ENCODE results near the gene PDCD7.
A peak's percentile ranks its signal among the peaks of the same experiment; 100 is the strongest.
"Not testable (repeated sequence)": the region's sequence is repeated elsewhere in the genome, so short reads cannot be mapped to it uniquely, and the experiment has no call there.

Gene PDCD7

DNA sequence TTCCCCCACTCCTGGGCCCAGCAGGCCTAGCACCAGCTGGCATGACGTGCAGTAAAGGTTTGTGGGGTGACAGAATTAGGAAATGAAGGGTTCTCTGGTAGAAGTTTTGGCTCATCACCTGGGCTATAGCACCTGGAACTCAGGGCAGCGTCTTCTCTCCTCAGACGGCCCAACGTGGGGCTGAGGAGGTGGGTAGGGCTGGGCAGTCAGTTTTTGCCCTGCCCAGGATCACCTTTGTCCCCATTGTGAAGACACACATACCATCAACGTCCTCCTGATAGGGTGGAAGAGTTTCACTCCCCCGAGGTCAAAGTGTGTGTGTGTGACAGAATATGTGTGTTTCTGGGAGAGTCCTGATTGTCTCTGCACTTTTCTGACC, 45.0 kb downstream of the PDCD7 start:
- no peak for DNase-seq

DNA sequence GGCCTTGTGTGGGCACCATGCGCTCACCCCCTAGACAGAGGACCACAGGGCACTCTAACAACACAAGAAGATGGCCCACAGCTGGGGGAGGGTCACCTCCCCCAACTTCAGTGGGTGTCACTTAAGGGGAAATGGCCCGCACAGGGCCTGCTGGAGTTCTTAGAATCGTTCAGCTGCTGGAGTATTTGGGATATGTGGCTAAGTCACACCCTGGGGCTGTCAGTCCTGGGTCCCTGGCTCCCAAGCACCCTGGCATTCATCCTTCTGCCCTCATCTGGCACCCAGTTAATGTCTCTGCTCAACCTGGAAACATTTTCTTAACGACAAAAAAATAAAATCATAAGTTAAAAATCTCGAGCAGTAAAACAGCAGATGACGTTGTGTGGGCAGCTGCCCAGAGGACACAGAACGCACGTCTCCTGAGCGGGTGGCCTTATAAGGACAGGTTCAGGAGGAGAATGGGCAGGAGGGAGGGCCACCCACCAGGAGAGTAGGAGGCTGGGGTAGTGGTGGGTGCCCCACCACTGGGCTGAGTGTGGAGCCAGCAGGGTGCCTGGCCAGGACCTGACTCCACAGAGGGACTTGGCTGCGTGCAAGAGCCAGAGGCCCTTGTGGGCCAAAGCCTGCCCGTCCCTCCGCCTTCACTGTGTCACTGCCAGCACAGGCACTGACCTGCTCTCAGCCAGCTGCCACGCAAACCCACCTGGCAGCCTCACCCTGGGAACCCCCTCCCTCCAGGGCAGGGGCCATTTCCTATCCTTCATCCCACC, 45.5 kb downstream of the PDCD7 start:
- no peak for DNase-seq

DNA sequence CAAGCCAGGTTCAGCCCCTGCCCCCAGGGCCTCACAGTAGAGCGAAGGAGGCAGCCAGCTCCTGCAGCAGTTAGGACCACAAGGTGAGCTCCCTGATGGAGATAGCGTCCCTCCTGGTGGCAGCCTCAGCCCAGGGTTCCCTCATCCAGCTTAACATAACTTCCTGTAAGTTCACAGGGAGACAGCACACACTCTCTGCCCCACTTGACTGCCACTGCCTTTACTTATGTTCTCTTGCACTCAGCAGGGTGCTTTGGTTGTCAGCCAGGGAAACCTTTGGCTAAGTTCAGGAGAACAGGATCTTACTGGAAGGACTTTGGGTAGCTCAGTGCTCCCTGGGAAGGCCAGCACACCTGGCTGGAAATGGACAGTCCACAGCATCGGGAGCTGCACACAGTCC, 46.2 kb downstream of the PDCD7 start:
- DNase-seq: no peak

DNA sequence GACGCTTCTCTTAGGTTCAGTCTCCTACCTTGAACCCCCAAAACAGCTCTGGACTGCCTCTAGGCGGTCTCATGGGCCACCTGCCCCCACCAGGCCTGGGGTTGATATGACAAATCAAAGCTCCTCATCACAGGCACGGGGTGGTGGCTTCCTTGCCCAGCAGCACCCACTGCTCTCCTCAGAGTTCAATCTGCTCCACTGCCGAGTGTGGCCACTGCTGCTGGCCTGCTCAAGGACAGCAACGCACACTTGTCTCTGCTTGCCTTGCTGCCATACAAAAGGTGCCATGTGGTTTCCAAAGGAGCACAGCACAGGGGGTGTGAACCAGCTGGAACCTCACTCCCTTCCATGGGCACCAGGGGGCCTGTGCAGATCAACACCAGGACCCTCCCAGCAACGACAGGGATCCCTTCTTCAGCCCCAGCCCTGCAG, 46.9 kb downstream of the PDCD7 start:
- no peak for DNase-seq

DNA sequence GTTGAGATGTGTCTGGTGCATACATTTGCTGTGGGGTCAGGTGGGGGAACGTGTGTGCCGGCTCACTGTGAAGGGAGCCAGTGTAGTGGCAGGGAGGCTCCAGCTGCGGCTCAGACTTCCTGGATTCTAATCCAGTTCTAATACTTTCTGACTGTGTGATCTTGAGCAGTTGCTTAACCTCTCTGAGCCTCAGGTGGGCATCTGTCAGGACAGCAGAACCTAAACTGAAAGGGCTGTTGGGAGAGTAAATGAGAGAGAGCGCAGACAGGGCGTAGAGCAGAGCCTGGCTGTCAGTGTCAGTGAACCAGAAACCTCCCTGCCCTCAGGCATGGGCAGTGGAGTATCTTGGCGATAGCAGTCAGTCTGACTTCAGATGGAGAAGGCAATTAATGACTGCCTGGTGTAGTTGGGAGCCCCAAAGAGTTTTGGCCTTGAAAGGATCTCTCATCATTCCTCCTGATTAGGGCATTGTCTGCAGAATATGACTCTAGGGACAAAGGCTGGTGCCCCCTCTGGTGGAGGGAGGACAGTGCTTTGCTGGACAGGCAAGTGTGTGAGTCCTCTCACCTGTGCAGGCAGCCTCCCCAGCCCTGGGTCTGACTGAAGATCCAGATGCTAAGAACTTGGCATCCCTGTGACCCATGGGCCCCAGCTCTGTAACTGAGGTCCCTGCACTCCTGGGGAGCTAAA, 47.5 kb downstream of the PDCD7 start:
- DNase-seq: no peak

DNA sequence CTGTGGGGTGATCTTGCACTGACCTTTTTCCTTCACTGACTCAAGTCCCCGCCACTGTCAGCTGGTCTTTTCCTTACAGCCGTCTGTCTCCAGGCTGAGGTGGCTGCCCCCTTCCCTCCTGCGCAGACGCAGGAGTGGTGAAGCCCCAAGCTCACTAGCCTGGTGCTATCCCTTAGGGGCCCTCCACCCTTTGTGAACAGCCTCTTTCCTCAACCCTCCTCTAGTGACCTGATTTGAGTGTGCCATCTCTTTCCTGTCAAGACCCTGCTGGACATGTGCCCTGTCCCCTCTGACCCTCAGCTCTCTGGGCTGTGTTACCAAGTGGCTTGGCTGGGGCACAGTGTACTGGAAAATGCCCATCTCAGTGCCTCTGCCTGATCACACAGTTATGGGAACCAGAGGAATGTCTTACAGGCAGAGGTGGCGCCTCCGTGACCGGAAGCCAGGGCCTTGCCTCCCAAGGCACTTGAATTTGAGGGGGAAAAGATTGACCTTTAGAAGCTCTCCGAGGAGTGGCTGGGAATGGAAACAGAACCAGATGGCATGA, 48.3 kb downstream of the PDCD7 start:
- no peak for DNase-seq

DNA sequence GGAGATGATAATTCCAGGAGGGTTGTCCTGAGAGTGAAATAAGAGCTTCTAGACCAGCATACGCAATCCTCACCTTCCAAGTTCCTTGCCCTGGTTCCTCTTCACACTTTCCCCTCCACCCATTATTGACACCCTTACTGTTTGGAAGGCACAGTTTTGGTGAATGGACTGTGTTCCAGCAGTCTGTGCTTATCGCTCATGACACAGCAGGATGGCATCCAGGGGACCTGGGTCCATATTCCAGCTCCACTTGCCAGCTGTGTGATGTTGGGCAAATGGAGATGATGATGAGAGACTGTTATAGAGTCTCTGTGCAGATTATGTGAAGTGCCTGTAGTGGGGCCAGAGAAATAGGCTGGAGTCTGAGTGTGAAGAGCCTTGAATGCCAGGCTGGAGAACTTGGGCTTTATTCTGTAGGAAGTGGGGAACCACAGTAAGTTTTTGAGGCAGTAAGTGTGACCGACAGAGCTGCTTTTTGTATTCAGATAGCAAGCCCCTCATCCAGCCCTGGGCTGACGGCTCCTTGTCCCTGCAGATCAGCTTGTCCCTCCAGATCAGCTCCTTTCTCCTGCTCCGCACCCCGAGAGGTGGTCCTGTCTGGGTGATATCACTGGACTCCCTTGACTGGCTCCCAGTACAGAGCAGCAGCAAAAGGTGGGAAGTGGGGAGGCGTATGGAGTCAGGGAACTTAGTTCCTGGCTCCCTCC, 49.0 kb downstream of the PDCD7 start:
- no peak for DNase-seq

DNA sequence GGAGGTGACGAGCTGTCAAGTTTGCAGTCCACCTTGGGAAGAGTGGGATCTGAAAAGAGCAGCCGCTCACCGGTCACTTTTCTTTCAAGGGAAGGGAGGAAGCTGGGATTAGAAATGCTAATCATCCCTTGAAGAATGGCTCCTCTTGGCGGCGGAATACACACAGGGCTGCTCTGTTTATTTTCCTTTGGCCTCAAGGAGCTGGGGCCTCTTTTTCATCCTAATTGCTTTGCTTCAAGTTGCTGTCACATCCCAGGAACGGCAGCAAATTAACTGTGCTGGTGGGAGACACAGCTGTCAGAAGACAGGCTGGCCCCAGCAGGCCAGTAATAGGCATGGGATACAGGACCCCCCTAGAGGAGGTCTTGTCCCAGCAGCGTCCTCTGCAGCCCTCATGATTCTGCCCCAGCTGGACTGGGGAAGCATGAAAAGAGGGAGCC, 50.3 kb downstream of the PDCD7 start:
- DNase-seq: no peak

DNA sequence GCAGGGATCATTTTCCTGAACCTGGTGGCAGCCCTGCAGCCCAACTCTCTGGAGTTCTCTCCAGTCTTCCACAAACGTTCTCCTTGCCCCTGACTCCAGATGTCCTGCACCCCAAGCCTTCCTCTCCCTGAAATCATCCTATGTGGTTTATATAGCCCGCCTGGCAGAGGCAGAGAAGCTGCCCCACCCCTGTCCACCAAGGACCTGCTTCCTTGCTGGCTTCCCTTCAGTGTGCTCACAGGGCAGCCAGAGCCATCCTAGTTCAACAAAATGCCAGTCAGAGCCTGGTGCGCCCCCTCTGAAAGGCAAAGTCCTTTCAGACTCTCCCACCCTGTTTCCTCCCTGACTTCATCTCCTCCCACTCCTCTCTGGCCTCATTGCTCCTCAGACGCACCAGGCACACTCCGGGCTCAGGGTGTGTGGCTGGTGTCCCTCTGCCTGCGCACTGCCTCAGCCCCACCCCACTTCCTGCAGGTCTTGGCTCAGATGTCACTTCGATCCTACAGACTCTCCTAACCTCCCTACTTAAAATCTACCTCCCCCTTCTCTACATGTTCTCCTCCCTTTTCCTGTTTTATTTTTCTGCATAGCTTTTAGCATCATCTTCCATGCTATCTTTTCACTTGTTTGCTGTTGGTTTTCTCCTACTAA, 51.2 kb downstream of the PDCD7 start:
- DNase-seq: no peak

DNA sequence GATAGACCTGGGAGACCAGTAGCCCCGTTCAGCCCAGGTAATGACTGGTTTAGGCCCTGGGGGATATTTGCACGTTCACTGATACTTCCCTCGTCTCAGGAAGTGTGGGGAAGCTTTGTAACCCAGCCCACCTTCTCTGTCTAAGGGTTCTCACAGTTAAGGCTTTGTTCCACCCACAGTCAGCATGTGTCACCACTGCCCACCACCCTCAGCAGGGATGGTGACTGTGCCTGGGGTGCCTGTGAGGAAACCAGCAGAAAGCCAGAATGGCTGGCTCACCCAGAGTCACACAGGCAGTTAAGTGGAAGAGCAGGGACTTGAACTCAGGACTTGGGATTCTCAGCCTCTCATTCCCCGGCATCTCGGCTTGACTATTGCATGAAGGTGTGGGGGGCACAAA, 51.9 kb downstream of the PDCD7 start:
- DNase-seq: no peak

DNA sequence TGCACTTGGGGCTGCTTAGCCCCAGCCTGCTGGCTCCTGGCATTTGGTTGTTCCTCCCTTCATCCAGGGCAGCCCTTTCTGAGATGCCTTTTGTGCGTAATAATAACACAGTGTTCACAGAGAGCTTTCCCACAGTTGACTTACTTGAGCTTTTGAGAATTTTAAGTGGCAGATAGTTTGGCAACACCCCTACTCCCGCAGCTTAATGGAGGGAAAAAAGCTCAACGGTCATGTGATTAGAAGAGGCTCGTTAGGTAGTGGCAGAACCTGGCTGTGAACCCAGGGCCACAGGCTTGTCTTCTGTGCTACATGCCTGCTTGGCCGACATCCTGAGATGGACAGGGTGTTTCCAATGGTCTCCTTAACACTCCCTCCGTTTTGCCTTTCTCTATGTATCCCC, 52.3 kb downstream of the PDCD7 start:
- DNase-seq: no peak

DNA sequence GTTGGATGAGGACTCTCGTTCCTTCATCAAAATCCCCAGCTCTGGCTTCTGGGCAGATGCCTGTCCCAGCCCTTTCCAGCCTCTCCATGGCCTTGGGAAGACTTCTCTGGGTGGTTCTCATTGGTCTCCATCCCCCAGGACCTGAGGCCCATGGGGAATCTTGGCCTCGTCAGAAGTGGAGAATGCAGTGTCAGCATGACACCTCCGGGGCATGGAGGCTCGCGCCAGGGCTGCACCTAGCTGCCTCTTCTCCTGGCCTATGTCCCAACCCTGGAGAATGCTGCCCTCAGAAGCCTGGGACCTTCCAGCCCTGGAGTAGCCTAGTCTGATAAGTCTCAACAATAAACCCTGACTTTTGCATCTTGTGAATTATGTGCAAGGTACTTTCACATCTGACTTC, 54.0 kb downstream of the PDCD7 start:
- no peak for DNase-seq

DNA sequence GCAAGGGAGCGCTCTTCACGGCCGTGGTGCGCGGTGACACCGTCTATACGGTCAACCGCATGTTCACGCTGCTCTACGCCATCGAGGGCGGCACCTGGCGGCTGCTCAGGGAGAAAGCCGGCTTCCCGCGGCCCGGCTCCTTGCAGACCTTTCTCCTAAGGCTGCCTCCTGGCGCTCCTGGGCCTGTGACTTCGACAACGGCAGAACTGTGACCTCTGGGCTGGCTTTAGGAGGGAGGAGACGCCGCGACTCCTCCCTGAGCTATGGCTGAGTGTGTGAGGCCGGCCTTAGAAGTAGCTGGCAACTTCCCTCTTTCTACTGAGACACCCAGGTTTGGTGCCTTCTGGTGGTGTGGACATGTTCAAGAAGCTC, 55.6 kb downstream of the PDCD7 start:
- peak; percentile 26 for DNase-seq

DNA sequence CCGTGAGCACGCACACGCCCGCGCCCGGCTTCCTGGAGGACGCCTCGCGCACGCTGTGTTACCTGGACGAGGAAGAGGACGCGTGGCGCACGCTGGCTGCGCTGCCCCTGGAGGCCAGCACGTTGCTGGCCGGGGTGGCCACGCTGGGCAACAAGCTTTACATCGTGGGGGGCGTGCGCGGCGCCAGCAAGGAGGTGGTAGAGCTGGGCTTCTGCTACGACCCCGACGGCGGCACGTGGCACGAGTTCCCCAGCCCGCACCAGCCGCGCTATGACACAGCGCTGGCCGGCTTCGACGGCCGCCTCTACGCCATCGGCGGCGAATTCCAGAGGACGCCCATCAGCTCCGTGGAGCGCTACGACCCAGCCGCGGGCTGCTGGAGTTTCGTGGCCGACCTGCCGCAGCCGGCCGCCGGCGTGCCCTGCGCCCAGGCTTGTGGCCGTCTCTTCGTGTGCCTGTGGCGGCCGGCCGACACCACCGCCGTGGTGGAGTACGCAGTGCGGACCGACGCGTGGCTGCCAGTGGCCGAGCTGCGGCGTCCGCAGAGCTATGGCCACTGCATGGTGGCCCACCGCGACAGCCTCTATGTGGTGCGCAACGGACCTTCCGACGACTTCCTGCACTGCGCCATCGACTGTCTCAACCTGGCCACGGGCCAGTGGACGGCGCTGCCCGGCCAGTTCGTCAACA, 56.2 kb downstream of the PDCD7 start:
- DNase-seq: no peak

DNA sequence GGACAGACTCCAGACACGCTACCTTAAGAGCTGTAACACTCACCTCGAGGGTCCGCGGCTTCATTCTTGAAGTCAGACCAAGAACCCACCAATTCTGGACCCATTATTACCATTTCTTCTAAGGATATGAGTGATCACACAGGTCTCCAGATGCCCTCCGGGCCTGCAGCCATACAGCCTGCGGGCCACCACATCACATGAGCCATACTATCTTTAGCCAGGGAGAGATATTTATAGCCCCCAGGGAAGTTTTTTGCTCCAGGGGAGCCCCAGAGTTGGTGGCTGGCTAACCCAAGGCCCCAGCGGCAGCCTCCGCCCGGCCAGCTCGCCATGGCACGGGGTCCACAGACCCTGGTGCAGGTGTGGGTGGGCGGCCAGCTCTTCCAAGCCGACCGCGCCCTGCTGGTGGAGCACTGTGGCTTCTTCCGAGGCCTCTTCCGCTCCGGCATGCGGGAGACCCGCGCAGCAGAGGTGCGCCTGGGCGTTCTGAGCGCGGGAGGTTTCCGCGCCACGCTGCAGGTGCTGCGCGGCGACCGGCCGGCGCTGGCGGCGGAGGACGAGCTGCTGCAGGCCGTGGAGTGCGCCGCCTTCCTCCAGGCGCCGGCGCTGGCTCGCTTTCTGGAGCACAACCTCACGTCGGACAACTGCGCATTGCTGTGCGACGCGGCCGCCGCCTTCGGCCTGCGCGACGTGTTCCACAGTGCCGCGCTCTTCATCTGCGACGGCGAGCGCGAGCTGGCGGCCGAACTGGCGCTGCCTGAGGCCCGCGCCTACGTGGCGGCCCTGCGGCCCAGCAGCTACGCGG, 56.9 kb downstream of the PDCD7 start, which contains the start of gene KBTBD13:
TSS of gene KBTBD13 (plus strand) at position 261 of the 805 bp plus-strand sequence. CDS start at position 331, 70 bp downstream.
- no peak for DNase-seq

DNA sequence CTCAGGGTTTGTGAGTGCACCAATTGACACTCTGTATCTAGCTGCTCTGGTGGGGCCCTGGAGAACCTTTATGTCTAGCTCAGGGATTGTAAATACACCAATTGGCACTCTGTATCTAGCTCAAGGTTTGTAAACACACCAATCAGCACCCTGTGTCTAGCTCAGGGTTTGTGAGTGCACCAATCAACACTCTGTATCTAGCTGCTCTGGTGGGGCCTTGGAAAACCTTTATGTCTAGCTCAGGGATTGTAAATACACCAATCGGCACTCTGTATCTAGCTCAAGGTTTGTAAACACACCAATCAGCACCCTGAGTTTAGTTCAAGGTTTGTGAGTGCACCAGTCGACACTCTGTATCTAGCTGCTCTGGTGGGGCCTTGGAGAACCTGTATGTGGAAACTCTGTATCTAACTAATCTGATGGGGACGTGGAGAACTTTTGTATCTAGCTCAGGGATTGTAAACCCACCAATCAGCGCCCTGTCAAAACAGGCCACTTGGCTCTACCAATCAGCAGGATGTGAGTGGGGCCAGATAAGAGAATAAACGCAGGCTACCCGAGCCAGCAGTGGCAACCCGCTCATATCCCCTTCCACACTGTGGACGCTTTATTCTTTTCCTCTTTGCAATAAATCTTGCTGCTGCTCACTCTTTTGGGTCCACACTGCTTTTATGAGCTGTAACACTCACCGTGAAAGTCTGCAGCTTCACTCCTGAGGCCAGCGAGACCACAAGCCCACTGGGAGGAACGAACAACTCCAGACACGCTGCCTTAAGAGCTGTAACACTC, 57.8 kb downstream of the PDCD7 start:
- not testable (repeated sequence) for DNase-seq

DNA sequence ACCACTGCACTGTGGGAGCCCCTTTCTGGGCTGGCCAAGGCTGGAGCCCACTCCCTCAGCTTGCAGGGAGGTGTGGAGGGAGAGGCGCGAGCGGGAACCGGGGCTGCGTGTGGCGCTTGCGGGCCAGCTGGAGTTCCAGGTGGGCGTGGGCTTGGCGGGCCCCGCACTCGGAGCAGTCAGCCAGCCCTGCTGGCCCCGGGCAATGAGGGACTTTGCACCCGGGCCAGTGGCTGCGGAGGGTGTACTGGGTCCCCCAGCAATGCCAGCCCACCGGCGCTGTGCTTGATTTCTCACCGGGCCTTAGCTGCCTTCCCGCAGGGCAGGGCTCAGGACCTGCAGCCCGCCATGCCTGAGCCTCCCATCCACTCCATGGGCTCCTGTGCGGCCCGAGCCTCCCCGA, 58.7 kb downstream of the PDCD7 start:
- DNase-seq: not testable (repeated sequence)

DNA sequence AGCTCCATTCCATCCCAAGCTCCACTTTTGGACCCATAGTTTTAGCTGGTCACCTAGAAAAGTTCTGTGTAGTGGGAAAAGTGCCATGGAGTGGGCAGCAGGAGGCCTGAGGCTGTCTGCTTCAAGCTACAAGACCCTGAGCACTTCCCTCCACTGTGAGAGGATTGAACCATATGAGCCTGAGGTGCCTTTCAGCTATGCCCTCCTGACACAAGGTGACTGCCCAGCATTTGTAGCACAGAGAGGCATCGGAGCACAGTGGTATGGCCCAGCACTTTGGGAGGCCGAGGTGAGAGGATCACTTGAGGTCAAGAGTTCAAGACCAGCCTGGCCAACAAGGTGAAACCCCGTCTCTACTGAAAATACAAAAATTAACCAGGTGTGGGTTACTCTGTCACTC, 61.0 kb downstream of the PDCD7 start:
- DNase-seq: no peak

DNA sequence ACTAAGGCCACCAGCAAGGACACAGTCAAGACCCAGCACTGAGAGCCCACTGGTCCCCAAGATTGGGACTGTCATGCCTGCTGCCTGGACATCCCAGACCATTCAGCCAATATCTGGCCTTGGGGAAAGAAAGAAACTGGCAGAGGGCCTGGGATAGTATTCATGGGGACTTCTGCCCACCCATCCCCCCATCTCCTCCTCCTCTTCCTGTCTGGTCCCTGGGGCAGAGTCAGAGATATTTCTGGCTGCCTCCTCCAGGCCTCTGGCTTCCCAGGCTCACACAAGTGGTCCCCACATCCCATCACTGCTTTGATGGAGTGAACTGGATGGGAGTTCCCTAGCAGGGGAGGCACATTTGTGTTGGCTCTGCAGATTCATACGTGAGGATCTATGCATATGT, 61.6 kb downstream of the PDCD7 start:
- no peak for DNase-seq

DNA sequence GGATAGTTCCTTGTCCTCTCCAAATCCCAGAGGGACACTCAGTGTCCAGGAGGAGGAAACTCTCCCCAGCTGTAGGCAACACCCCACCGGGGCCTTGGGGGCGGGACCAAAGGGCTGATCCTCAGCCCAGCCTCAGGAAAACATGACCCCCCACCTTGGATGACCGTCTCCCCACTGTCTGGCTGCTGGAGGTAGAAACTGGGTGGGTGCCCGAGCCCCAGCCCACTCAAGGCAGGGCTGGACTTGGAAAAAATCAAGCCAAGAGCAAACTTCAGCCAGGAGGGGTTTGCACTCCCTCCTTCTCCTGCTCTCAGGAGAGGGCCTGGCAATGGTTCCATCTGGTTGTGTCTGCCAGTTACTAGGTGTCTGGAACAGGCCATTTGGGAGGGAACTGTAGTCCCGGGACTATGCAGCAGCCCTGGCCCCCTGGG, 62.2 kb downstream of the PDCD7 start:
- no peak for DNase-seq
